ELF-1 (cell line): Measurements from ENCODE around the gene TMEM191B.
"Not testable (repeated sequence)": the region's sequence is repeated elsewhere in the genome, so short reads cannot be mapped to it uniquely, and the experiment has no call there.

ENCODE experiments used
- DNase-seq: peaks from one replicate; pipeline ENCODE4 v3.0.0-alpha.2; 2016; ENCODE audit warnings: low read depth, low spot score

TMEM191B gene

DNA sequence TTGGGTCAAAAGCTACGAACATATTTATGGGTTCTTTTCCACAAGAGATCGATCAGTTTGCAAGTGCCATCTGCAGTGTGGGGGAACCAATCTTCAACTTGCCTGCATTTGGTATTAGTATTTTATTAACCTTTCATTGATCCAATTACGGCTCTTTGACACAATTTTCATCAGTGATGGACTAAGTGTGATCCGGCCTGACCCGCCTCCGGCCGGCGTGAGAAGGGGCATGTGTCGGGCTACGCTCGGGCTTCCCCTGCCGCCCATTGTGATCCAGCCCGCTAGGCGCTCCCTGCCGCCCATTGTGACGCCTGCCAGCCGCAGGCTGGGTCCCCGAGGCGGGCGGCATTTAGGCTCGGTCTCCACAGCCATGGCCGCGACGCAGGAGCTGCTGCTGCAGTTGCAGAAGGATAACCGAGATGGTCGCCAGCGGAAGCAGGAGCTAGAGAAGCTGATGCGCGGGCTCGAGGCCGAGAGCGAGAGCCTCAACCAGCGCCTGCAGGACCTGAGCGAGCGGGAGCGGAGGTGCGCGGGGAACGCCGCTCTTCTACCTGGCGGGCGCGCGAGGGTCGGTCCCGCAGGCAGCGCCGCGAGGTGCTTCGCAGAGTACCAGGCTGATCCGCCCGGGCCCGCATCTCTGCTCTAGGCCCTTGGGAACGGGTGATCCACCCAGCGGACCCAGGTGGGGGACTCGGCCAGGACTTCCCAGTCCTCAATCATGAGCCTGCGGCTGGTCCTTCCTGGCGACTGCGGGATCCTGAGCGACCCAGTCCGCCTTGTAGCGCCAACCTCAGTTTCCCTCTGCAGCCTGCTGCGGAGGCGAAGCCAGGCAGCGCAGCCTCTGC lies at the start of gene TMEM191B:
Gene TMEM191B (plus strand): TSS at position 51 of the 845 bp plus-strand sequence. CDS start 179 bp downstream, at position 230.
- not testable (repeated sequence) for DNase-seq

DNA sequence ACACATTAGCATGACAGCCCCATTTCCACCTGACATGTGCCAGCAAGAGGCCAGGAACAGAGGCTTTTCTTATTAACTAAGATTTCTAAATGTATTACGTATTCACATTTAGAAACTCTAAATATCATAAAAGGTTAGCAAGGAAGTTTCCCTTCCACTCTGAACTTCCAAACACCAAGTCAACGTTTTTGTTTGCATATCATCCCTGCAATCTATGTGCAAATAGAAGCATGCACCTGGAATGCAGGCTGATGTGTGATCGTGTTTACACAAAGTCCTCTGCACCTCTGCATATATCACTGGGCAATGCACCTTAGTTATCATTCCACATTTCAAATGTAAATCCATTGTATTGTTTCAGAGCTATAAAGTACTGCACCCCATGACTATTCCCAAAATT lies 31.4 kb upstream of the TMEM191B start:
- not testable (repeated sequence) for DNase-seq

DNA sequence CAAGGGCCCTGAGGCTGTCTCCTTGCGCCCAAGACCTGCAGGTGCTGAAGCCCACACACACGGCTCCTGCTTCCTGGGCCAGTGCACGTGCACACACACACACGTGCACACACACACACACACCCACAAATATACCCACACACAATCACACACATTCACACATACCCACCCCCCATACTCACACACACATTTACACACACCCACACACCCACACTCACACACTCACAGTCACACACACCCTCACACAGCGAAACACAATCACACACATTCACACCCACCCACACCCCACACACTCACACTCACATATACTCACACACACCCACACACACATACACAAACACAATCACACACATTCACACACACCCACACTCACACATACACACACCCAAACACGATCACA lies 16.3 kb upstream of the TMEM191B start:
- peak; percentile 17 for DNase-seq

DNA sequence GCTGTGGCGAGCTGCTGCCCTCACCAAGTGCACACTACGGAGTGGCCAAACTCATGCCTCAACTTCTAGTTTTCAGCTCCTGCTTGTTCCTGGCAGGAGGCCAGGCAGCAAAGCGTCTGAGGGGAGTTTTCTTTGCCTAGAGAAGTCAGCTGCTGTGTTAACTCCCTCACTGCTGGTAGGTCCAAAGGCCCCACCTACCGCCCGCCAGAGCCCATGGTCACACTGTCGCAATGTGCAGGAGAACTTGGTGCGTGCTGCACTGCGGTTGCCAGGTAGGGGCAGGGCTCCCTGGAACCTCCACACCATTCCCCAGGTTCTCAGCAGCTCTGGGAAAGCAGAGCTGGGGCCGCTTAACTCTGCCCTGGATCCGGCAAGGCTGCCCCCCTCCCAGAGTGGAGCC lies 15.2 kb upstream of the TMEM191B start:
- not testable (repeated sequence) for DNase-seq

DNA sequence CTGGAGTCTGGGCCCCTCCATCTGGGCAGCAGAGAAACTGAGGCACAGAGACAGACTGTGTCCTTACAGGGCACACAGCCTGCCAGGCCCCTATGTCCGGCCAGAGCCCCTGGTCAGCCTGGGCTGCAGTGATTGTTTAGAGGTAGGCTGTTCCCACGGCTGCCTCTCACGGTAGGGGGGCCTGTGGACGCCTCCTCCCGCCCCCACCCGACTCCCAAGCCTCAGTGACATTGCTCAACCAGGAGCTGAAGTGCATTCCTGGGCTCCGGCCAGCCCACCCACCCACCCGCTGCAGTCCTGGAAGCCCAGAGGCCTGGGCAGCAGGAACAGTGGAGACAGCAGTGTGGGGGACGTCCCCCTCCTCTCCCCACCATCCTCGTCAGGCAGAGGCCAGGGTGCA lies 14.1 kb upstream of the TMEM191B start:
- not testable (repeated sequence) for DNase-seq

DNA sequence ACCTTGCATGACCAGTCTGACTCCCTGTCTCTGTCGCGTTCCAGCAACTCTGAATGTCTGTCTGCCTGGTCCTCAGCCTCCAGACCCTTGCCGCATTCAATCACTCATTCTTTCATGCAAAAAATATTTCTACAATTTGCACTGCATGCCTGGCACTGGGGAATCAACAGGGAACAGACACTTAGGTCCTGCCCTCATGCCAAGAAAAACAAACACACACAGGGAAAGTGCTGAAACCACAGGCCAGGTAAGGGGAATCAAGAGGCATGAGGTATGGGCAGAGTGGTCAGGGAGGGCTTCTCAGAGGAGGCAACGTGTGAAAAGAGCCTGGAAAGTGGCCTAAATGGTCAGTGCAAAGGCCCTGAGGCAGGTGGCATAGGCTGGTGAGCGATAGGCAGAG lies 9.5 kb upstream of the TMEM191B start, which contains the start of gene GGTLC3:
Gene GGTLC3 (minus strand): TSS at position 101 of the 400 bp plus-strand sequence. CDS start 264 bp downstream, outside the sequence.
- not testable (repeated sequence) for DNase-seq

DNA sequence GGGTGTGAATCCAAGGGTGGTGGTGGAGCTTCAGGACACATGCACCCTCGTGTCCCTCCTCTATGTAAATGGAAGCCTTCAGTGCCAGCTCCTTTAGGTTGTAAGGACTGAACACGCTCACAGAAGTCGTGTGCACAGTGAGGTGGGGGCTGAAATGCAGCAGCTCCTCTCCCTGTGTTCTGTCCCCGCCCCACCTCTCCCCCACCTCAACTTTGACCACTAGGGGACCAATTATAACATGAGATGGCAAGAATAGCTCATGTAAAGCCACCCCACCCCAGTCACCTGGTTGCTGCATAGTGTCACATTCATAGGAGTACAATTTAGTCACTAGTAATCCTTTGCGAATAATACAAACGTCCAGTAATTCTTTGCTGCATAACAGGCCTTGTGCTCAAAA lies 4.8 kb upstream of the TMEM191B start:
- DNase-seq: not testable (repeated sequence)

DNA sequence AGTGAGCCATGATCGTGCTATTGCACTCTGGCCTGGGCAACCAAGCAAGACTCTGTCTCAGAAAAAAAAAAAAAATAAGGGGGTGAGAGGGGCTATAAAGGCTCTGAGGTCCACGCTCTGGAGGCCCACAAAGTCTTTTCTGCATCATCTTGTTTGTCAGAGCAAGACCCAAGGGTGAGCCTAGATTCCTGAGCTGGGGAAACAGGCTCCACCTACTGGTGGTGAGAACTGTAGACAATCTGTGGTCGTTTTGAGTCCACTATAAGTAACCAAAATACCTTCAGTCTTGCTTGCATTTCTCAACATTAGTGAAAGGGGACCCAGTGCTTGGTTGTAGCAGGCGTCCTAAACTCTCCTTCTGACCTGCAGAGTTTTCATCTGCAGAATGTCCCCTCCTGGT lies 4.3 kb upstream of the TMEM191B start:
- not testable (repeated sequence) for DNase-seq

GRCh38 chr22:18528597-18529415 lies 1.2 kb downstream of the TMEM191B start:
- not testable (repeated sequence) for DNase-seq

GRCh38 chr22:18529416-18530145 lies 2.0 kb downstream of the TMEM191B start:
- DNase-seq: not testable (repeated sequence)

- DNase-seq: not testable (repeated sequence)
Measured at GRCh38 chr22:18533633-18534032, 6.0 kb downstream of the TMEM191B start.

DNA sequence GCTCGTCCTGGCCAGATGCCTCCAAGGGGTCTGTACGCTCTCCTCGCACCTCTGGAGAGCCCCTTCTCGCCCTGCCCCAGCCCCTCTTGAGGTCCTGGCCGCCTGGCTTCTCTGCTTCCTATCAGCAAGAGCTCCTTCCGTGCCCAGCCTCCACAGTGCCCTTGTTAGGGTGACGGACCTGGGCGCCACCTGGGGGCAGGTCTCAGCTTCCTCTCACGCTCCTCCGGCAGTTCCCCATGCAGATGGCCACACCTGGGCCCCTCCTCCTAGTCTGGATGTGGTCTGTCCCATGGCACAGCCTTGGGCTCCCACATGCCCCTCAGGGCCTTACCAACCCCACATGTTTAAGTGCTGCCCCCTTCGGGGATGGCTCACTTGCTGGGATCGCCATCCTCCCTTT lies 6.7 kb downstream of the TMEM191B start:
- not testable (repeated sequence) for DNase-seq

GRCh38 chr22:18539994-18540393 lies 12.4 kb downstream of the TMEM191B start:
- not testable (repeated sequence) for DNase-seq

GRCh38 chr22:18543400-18543799 lies 15.8 kb downstream of the TMEM191B start:
- DNase-seq: not testable (repeated sequence)

DNA sequence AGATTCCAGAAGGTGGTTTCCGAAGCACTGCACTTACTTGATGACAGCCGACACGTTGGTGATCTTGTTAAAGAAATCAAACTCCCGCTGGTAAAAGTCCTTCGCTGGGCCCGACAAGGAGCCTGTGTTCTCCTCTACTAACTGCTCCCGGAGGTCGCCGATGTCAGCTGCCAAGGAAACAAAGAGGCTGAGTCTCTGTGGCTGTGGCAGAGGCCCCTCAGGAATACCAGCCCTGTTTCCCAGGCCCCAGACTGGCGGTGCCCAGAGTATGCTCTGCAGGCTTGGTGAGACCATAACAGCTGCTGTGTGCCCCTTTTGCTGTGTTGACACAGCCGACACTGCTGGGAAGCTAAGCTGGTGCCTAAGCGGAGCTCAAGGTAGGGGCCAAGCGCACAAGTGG lies 17.0 kb downstream of the TMEM191B start:
- DNase-seq: not testable (repeated sequence)

GRCh38 chr22:18549458-18550179 lies 22.0 kb downstream of the TMEM191B start:
- not testable (repeated sequence) for DNase-seq

DNA sequence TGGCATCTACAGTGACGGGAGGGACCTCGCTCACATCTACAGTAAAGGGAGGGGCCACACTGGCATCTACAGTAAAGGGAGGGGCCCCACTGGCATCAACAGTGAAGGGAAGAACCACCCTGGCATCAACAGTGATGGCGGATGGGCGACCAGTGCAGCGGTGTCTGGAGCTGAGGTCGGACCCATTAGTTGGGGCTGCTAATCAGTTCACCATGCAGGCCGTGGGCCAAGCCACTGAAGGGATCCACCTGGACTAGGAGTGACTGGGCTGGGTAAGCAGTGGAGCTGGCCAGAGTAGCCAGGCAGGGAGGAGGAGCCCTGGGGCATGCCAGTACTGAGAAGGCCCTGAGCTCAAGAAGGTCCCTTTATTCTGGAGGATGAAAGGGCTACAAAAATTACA lies 23.4 kb downstream of the TMEM191B start:
- DNase-seq: not testable (repeated sequence)

DNA sequence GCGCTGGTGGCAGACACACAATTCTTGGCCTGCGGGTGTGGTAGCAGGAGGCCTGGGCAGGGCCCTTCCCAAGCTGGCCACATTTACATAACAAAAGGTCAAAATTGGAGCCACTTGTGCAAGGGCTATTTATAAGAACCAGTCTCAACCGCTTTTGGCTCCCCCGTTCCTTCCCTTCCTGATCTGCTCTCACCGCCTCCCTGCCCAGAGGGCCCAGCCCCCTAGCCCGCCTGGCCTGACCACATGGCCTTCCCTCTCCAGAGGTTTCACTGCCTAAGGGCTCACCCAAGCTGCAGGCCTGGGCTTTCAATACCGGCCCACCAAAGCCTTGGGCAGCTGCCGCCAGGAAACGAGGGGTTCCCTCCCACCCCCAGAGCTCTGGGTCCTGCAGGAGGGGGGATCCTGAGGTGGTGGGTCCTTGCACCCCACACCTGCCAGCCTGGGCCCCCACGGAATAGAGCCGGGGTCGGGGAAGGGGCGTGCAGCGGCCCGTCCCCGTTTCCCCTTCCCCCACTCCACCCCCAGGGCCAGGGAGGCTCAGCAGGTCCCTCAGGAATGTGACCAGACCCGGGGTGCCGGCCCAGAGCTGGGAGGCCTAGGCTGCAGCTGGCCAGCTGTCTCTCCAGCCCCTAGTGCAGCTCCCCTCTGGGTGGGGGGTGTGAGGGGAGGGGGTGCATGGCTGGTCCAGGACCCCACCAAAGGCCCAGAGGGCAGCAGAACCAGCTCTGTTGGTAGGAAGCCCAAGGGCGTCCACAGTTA lies 25.4 kb downstream of the TMEM191B start:
- DNase-seq: not testable (repeated sequence)

DNA sequence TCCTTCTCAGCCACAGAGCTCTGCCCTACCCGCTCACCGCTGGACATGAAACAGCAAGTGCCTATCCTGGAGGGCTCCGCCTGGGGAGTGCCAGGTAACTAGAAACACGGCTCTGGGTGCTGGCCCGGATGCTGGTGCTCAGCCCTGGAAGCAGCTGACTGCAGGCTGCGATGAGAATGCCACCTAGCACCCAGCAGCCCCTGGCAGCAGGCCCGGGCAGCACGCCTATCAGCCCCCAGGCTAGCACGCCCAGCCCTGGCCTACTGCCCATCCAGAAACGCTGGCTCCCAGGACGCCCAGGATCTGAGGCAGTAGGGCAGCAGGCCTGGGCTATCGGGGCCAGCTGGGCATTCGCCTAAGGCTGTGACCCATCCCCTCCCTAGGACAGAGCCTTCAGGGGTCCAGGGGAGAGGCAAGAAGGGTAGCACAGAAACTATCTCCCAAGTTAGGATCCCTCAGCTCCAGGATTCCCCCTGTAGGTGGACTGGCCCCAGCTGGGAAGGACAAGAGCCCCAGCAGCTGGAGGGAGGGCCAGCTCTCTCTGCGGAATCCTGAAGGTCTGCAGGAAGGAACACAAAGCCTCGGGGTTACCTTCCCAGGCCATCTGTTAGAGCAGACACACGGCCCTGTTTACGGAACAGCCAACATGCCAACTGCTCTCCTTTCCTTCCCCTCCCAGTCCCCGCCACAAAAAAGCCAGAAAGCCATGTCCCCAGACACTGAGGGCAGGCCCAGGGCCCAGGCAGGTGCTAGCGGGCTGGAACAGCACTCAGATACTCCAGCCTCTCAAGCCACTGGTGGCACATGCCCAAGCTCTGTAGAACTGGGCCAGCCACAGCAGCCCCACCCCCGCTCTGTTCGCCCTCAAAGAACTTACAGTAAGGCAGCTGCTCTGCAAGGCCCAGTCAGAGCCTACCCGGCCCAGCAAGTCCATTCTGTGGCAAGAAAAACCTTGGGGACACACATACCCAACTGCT lies 27.0 kb downstream of the TMEM191B start:
- not testable (repeated sequence) for DNase-seq
